NCI-H510A (cell line): ENCODE results near the gene CRIP1.

Experiments used
- DNase-seq: peaks from one replicate; lab custom pipeline; 2025; lab: John Stamatoyannopoulos, UW

CRIP1 gene

GRCh38 chr14:105480807-105481801, 5.6 kb upstream of the CRIP1 start:
- peak; percentile 63 for DNase-seq

- peak; percentile 83 for DNase-seq
Observed at GRCh38 chr14:105481886-105482457, 4.7 kb upstream of the CRIP1 start.

GRCh38 chr14:105482486-105483110, 4.1 kb upstream of the CRIP1 start:
- DNase-seq, result no peak

DNA sequence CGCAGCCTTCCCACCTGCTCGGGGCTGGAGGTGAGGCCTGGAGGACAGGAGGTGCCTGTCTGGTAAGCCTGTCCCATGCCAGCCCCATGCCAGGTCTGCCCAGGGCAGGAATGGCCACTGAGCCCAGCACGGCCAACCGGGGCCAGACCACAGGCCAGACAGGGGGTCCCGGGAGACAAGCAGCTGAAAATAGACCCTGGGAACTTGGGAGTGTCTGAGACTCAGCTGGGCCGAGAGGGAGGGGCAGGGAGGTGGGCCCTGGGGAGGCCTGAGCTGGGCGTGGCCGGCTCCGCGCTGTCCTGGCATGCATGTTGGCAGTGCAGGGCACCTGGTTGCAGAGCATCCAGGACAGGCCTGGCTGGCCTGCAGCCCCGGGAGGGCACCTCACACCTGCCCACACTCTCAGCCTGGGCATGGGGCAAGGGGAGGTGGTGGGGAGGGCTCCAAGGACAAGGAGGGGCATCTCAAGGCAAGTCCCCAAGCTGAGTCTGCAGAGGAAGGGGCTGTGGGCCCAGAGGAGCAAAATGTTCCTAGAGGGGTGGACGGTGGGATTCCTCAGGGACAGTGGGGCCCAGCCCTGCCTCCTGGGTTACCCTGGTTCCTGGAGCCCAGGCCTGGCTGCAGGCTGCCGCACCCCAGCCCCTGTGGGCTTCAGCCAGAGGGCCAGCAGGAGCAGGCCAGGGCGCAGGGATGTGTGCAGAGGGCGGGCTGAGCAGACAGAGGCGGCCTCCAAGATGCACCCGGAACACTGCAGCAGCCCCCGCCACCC, 3.2 kb upstream of the CRIP1 start:
- no peak for DNase-seq

- DNase-seq, result no peak
Observed at GRCh38 chr14:105484069-105484996, 2.4 kb upstream of the CRIP1 start.

DNA sequence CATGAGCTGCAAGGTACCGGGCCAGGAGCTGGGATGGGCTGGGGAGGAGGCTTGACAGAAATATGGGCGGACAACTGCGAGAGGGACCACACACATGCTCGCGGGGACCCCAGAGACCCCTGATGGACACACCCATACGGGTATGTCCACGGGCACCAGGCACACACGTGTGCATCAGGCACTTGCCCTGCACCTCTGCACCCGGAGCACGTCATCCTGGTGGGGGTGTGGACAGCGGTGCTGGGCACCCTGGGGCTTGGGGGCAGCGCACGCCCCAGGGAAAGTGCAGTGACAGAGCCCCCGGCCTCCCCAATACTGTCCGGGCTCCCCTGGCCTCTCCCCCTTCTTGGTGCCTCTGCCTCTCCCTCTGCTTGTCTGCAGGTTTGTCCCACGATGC, 1.7 kb upstream of the CRIP1 start:
- no peak for DNase-seq

- DNase-seq, result no peak
Observed at GRCh38 chr14:105485739-105486162, 935 bp upstream of the CRIP1 start.

GRCh38 chr14:105486974-105487448, 325 bp downstream of the CRIP1 start:
- DNase-seq, result no peak

DNA sequence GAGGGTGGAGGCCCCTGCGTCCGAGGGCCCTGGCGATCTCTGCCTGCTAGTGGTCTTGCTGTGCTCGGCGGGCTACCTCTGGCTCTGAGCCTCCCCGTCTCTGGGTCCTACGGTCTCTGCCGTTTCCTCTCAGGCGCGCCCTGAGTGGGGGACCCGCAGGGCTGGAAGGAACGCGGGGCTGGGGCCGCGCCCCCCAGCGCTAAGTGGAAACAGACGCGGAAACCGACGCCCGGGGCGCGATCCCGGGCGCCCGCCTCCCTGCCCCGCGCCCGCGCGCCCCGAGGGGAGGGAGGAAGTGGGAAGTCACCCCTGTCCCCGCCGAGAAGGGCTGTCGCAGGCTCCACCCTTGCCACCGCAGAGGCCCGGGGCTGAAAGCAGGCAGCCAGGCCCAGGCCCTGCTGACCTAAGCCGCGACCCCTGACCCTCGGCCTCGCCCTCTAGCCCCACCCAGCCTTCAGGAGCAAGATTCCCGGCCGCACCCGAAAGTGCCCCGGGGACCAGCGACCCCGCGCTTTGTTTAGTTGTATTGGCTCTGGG, 831 bp downstream of the CRIP1 start:
- DNase-seq, result no peak

DNA sequence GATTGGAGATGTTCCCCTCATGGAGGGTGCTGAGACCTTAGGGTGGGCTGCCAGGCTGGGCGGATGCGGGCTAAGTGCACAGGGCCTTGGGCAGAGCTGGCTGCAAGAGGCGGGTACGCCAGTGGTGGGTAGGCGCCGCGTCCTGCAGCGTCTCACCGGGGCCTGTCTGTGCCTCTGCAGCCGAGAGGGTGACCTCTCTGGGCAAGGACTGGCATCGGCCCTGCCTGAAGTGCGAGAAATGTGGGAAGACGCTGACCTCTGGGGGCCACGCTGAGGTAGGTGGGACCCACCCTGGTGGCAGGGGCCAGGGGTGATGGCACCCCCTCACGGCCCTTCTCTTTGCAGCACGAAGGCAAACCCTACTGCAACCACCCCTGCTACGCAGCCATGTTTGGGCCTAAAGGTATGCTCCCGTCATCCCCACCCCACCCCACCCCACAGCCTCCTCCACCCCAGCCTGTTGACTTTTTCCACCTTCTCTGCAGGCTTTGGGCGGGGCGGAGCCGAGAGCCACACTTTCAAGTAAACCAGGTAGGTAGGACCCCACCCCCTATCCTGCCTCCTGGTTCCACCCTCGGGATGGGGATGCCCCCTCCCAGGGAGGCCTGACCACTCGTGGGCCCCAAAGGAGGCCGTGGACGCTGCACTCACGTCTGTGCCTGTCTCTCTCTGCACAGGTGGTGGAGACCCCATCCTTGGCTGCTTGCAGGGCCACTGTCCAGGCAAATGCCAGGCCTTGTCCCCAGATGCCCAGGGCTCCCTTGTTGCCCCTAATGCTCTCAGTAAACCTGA, 1.5 kb downstream of the CRIP1 start:
- DNase-seq, result no peak

DNA sequence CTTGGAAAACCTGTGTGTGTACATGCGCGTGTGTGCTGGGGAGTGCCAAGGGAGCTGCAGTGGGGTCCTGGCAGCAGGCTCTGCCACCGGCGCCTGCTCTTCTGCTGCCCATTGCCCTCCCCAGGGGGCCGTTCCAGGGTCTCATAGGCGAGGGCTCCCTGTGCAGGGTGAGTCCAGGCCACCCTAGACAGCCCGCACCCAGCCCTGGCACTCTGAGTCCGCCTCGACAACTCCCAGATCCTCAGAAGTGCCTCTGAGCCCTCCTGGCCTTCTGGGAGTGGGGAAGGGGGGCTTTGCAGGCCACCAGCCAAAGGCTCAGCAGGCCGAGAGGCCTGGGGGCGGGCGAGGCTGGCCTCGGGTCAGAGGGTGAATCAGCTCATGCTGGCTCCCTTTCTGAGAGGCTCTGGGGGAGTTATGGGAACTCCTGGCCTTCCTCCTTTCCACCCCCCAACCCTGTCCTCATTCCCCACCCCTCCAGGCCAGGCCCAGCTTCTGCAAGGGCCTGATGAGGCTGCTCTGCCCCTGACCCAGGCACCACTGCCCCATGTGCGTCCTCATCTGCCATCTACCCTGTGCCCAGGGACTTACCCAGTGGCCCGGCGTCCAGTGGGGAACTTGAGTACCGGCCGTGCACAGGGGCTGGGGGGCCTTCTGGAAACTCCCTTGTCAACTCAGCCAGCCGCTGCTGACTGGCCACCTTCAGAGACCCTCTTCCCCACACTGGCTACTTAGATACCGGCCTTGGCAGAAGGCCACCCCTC, 2.3 kb downstream of the CRIP1 start:
- DNase-seq, result no peak

- peak; percentile 76 for DNase-seq
Observed at GRCh38 chr14:105489542-105490266, 3.0 kb downstream of the CRIP1 start.

- DNase-seq, result no peak
Observed at GRCh38 chr14:105490267-105490571, 3.5 kb downstream of the CRIP1 start.

DNA sequence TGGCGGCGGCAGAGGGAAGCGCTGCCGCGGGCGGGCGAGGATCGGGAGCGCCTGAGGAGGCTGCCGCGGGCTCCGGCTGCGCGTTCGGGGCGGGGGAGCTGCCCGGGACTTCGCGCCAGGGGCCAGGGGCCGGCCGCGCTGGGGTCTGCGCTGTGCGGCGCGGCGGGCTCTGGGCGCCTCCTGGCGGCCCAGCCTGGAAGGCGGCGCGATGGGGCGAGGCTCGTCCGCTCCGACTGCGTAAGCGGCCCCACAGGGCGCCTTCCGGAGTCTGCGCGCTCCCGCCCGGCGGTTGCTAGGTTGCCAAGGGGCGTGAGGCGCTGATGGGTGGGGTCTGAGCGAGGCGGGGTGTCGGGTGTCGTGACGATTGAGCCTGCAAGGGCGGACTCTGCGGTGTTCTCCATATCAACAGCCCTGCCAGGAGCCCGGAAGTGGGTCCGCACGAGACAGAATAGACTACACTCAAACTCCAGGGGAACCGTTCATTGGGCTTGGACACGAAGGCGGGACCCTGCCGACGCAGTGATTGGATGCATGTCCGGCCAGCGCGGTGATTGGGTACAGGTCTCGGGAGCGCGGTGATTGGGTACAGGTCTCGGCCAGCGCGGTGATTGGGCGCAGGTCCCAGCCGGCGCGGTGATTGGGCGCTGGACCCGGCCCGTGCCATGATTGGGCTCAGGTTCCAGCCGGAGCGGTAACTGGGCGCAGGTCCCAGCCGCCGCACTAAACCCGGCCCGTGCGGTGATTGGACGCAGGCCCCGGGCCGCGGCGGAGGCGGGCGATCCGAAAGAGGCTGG, 4.1 kb downstream of the CRIP1 start, which contains the start of gene TEDC1:
Gene TEDC1, plus strand, starts transcription at position 675 of the 794 bp plus-strand sequence. CDS start 130 bp downstream, outside the sequence.
- DNase-seq, result peak; percentile 99

DNA sequence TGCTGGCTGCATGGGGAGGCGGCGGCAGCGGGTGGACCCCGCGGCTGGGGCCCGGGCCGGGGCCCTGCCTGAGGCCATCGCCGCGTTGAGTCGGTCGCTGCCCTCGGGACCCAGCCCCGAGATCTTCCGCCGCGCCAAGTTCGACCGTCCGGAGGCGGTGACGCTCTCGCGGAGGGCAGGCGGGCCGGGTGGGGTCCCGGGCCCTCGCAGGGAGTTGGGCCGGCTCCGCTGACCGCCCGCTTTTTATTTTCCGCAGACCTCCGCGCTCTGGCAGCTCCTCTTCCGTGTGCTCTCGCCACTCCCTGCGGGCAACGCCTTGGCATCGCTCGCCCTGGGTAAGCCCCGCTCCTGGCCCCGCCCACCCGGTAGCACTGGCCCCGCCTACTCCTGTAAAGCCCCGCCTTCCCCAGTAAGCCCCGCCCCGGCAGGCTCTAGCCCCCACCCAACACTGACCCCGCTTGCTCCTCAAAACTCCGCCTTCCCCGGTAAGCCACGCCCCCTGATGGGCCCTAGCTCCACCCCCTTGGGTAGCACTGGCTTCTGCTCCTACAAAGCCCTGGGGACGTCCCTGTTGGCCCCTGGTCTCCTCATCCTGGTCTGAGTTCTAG, 4.8 kb downstream of the CRIP1 start:
- DNase-seq, result no peak

GRCh38 chr14:105492031-105492970, 5.6 kb downstream of the CRIP1 start:
- DNase-seq, result no peak
